Memory B cell (primary cell): ENCODE data around the gene MAS1L.

Experiments
- ATAC-seq: fragments of 150-1000 bp; cut with Tn5 transposase; 2 replicates; pipeline ENCODE4 v1.10.0; 2021; ENCODE audit warnings: low read depth, mild to moderate bottlenecking, moderate library complexity
- DNase-seq, 2 donors: peaks; one replicate each; pipeline ENCODE4 v3.0.0; 2022; ENCODE audit warnings: low spot score in 2 of 2
- H3K27ac Mint-ChIP-seq: one replicate; pipeline ENCODE4 v1.8.0; 2022; ENCODE audit warnings: mild to moderate bottlenecking, moderate library complexity, mixed read lengths
- H3K27me3 Mint-ChIP-seq: one replicate; pipeline ENCODE4 v1.8.0; 2022; ENCODE audit warnings: mixed read lengths
- H3K36me3 Mint-ChIP-seq: one replicate; pipeline ENCODE4 v1.8.0; 2022; ENCODE audit warnings: mild to moderate bottlenecking, mixed read lengths
- H3K4me1 Mint-ChIP-seq: one replicate; pipeline ENCODE4 v1.8.0; 2022; ENCODE audit warnings: mixed read lengths
- H3K4me3 Mint-ChIP-seq: one replicate; pipeline ENCODE4 v1.8.0; 2022; ENCODE audit warnings: mild to moderate bottlenecking, moderate library complexity, mixed read lengths
- H3K9me3 Mint-ChIP-seq: one replicate; pipeline ENCODE4 v1.8.0; 2022; ENCODE audit warnings: mixed read lengths

Gene MAS1L

DNA sequence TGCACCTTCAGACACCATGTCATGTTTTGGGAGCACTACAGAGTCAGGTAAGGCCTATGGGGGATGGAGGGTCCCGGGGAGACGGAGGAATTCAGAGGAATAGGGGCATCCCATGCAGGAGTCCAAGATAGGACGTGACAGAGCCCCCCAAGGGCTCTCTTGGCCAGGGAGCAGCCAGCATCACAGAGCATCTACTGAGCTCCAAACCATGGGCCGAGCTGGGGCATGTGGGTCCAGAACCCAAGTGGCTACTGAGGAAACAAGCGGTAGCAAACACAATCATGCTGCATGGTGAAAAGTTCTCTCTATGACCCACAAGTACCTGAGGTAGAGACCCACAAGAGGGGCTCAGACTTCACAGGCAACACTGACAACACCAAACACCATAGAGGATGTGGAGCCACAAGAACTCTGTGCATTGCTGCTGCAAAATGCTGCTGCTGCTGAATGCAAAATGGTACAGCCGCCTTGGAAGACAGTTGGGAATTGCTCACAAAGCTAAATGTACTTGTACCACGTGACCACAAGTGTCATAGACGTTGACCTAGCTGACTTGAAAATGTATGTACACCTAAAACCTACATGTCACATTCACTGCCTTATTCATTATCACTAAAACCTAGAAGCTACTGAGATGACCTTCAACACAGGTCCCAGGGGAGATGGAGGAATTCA lies 33.4 kb upstream of the MAS1L start:
- DNase-seq (no peak), ATAC-seq (no peak)
- Mint-ChIP-seq H3K4me3 (no peak overlapping the region), H3K27me3 (peaks cover 9% of the 10 kb centered on the region), H3K36me3 (no peaks in the 10 kb centered on the region), H3K9me3 (peaks cover 1% of the 10 kb centered on the region), H3K4me1 (no peaks in the 10 kb centered on the region), H3K27ac (no peak overlapping the region)

DNA sequence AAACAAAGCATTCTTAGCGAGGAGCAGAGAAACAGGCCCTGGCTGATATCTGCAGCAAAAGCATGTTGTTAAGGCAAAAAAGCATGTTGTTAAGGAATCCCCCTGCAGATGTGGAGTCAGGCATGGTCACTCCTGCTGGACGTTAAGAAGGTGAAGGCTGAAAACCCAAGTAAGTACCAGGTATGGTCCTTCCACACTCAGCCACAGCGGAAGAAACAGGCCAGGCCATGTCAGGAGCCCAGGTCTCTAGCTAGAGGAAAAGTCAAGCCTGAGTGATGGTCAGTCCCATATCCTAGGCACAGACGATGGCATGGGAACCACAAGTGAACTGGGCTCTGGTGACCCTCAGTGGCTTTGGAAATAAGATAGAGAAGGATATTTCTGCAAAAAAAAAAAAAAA lies 32.5 kb upstream of the MAS1L start:
- DNase-seq (no peak), ATAC-seq (no peak)
- Mint-ChIP-seq H3K4me1 (no peaks in the 10 kb centered on the region), H3K9me3 (peaks cover 1% of the 10 kb centered on the region), H3K36me3 (no peaks in the 10 kb centered on the region), H3K27ac (no peak overlapping the region), H3K4me3 (no peak overlapping the region), H3K27me3 (peaks cover 9% of the 10 kb centered on the region)

DNA sequence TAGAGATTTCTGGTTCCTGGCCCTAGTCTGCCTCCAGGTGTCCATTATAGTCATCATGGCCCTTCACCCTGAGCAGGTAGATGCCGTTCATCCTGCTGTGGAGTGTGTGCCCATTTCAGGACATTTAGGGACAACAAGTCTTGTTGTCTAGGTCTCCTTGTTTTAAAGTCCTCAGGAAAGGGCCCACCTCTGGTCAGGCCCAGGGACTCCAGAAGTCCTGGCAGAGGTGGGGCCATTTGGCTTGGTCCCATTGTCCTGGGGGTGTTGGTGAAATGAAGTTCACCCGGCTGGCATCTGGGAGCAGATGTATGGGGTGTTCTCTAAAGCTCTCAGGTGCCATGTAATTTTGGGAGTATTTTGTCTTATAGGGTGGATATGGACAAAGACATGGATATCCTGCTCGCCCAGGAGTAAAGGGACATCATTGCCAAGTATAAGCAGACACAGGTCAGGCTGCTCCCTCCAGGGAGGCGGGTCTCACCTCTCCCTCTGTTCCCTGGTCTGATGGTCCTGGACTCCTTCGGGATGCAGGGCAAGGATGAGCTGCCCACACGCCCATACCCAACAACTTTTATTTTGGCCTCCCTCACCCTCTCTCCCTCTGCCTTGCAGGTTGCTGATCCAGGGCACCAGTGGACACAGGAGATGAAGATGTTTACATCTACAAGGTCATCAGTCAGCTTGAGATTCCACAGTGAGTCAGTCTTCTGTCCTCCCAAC lies 31.7 kb upstream of the MAS1L start:
- H3K36me3 Mint-ChIP-seq = no peaks in the 10 kb centered on the region
- no peak overlapping the region for H3K4me3 Mint-ChIP-seq
- H3K4me1 Mint-ChIP-seq = no peaks in the 10 kb centered on the region
- H3K27me3 Mint-ChIP-seq = peaks cover 13% of the 10 kb centered on the region
- H3K27ac Mint-ChIP-seq = no peak overlapping the region
- DNase-seq = no peak
- H3K9me3 Mint-ChIP-seq = peaks cover 1% of the 10 kb centered on the region
- ATAC-seq = no peak

DNA sequence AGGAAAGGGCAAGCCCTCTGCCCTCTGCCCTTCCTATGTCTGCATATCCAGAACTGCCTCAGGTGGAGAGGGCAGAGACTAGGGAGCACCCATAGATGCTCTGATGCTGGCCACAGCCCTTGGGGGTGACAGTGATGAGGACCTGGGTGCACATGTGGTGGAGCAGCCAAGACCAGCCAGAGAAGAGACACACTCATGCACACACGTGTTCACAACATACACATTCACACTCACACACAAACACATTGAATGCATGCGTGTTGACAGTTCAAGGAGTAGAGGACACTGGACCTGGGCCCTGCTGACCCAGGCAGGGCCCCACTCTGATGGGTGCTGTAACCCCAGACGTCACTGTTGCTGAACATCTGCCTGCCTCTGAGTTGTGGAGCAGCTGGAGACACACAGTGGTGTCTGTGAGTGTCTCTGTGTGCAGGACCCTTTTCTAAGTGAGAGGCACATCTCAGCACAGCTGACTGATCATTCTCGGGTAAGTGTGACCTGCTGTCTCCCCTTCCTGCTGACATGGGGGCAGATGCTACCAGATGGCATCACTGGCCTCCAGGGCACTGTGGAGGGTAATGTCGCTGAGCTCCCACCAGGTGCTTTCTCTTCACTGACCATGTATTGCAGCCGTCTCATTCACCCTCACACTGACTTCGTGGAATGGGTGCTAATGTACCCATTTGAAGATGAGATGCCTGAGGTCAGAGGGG lies 30.1 kb upstream of the MAS1L start:
- no peaks in the 10 kb centered on the region for H3K36me3 Mint-ChIP-seq
- H3K27me3 Mint-ChIP-seq = peaks cover 12% of the 10 kb centered on the region
- no peak overlapping the region for H3K4me3 Mint-ChIP-seq
- peaks cover 3% of the 10 kb centered on the region for H3K9me3 Mint-ChIP-seq
- no peak overlapping the region for H3K27ac Mint-ChIP-seq
- DNase-seq (no peak), ATAC-seq (no peak)
- H3K4me1 Mint-ChIP-seq = no peaks in the 10 kb centered on the region

DNA sequence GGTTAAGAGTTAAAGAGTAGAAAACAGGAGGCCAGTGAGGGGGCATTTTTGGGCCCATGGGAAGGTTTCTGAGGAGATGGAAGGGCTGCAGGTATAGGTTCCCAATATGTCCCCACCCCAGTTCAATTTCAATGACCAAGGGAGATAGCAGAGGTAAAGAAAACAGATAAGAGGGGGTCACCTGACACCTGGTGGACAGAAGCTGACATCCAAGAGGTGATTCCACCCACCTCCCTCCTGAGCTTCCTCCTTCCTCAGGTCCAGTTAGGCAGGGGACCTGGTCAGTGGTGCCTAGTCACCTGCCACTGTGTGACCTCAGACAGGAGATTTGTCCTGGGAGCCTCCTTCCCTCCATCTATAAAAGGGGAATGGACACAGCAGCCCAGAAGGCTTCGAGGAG lies 29.5 kb upstream of the MAS1L start:
- Mint-ChIP-seq H3K4me3 (no peak overlapping the region), H3K27me3 (peaks cover 12% of the 10 kb centered on the region), H3K27ac (no peak overlapping the region), H3K9me3 (peaks cover 1% of the 10 kb centered on the region), H3K4me1 (no peaks in the 10 kb centered on the region), H3K36me3 (no peaks in the 10 kb centered on the region)
- no peak for DNase-seq
- no peak for ATAC-seq

DNA sequence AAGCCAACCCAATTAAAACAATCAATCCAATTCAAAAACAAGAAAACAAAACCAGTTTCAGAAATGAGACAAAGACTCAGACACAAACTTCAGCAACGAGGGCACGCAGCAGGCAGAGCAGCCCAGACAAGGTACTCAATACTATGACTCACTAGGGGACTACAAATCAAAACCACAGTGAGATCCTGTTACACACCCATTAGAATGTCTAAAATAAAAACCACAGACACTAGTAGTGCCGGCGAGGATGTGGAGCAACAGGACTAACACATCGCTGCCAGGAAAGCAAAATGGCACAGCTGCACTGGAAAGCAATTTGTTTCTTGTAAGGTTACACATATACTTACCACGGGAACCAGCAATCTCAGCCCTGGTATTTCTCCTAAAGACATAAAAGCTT lies 28.4 kb upstream of the MAS1L start:
- H3K9me3 Mint-ChIP-seq = peaks cover 1% of the 10 kb centered on the region
- no peak overlapping the region for H3K27ac Mint-ChIP-seq
- H3K27me3 Mint-ChIP-seq = peaks cover 9% of the 10 kb centered on the region
- H3K36me3 Mint-ChIP-seq = no peaks in the 10 kb centered on the region
- no peak for ATAC-seq
- no peak overlapping the region for H3K4me3 Mint-ChIP-seq
- no peak for DNase-seq
- no peaks in the 10 kb centered on the region for H3K4me1 Mint-ChIP-seq

DNA sequence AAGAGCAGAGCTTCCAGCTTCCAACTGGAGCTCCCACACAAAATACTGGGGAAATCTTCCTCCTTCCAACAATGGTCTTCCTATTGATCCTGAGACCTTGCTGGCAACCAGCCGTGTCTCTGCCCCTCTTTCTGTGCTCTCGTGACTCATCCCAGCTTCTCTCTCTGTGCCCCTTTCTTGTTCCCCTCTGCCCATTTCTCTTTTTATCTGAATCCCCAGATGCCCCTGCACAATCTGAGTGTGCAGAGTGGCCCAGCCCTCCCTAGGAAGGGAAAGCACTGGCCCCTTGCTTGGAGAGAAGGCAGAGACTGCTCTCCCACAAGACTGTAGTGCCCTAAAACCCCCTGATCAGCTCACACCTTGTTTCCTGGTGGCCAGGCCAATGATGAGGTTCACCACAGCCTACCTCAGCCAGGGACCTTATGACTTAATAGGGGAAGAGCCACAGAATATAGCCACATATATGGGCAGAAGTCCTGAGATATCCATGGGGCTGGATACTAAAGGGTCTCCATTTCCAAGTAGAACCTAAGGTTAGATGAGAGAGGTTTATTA lies 23.1 kb upstream of the MAS1L start:
- no peak overlapping the region for H3K4me3 Mint-ChIP-seq
- H3K36me3 Mint-ChIP-seq = no peaks in the 10 kb centered on the region
- DNase-seq (no peak), ATAC-seq (no peak)
- no peak overlapping the region for H3K27ac Mint-ChIP-seq
- peaks cover 1% of the 10 kb centered on the region for H3K9me3 Mint-ChIP-seq
- peaks cover 12% of the 10 kb centered on the region for H3K27me3 Mint-ChIP-seq
- no peaks in the 10 kb centered on the region for H3K4me1 Mint-ChIP-seq

DNA sequence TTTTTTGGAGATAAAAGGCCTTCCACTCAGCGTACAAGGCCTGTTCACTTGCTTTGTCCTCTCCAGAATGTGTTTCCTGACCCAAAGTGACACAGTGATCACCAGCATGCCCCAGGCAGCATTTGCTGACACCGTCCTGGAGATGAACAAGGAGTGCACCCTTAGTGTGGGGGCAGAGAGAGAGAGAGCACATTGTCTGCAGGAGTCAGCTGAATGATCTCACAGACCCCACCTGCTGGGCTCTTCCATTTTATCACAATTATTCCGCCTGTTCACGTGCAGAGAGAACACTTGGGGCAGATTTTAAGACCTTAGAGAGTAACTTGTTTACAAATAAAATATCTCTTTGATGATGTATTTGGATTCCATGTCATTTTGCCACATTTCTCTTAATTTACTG lies 22.4 kb upstream of the MAS1L start:
- DNase-seq (no peak), ATAC-seq (no peak)
- Mint-ChIP-seq H3K4me3 (no peak overlapping the region), H3K9me3 (peaks cover 1% of the 10 kb centered on the region), H3K27ac (no peak overlapping the region), H3K4me1 (no peaks in the 10 kb centered on the region), H3K27me3 (peaks cover 12% of the 10 kb centered on the region), H3K36me3 (no peaks in the 10 kb centered on the region)

DNA sequence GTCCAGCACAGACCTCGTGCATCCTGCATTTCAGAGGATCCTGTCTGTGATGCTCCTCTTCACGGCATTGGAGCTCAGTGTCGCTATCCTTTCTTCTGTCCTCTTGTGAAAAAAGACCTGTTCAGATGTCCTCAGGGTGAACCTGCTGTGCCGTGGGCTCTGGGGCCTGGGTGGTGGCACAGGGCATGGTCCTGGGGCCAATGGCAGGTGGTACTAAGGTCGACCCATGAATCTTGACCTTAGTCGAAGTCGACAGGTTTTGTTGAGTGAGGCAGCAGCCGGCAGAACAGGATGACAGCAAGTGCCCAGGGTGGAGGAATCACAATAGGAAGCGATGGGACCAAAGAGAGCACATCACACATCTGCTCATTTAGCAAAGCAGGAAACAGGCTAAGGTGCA lies 22.0 kb upstream of the MAS1L start:
- H3K27ac Mint-ChIP-seq = no peak overlapping the region
- H3K4me3 Mint-ChIP-seq = no peak overlapping the region
- ATAC-seq = no peak

DNA sequence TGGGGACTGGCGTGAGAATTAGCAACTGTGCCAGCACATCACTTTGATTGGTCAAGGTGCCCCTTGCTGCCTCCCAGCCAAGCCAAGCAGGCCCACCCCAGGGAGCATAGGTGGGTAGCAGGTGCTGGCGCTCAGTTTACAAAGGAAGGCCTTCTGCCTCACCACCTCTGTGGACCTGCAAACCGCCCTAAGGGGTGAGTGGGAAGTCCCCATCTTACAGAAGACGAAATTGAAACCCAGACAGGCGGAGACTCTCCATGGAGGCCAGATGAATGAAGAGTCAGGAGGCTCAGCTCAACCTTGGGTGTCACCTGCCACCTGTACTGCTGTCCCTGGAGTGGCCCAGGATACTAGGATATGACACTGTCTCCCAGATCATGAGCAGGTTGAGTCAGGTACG lies 21.5 kb upstream of the MAS1L start:
- Mint-ChIP-seq H3K4me1 (no peaks in the 10 kb centered on the region), H3K4me3 (no peak overlapping the region), H3K9me3 (peaks cover 1% of the 10 kb centered on the region), H3K27ac (no peak overlapping the region), H3K36me3 (no peaks in the 10 kb centered on the region), H3K27me3 (peaks cover 6% of the 10 kb centered on the region)
- DNase-seq (no peak), ATAC-seq (peak; percentile 41)

More for the DNA sequence above, 22.0 kb upstream of the MAS1L start:
- no peaks in the 10 kb centered on the region for H3K4me1 Mint-ChIP-seq
- H3K27me3 Mint-ChIP-seq = peaks cover 9% of the 10 kb centered on the region
- no peak for DNase-seq
- no peaks in the 10 kb centered on the region for H3K36me3 Mint-ChIP-seq
- peaks cover 1% of the 10 kb centered on the region for H3K9me3 Mint-ChIP-seq

DNA sequence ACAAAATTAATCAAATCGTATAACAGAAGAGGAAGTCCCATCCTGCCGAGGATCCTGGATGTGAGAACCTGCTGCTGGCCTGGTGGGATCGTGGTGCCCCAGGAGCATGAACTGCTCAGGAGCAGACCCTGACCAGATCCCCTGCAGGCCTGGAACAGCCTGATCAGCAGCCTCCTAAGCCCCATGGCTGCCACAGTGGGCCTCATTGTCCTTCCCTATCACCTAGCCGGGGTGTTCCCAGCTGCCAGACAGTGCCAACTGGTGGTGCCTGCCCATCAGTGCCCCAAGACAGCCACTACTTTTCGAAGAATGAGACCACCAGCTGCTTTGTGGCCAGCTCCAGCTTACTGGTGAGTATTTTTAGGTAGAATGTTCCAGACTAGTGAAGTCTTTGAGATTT lies 19.6 kb upstream of the MAS1L start:
- no peaks in the 10 kb centered on the region for H3K9me3 Mint-ChIP-seq
- H3K4me3 Mint-ChIP-seq = no peak overlapping the region
- peaks cover 11% of the 10 kb centered on the region for H3K27me3 Mint-ChIP-seq
- no peaks in the 10 kb centered on the region for H3K4me1 Mint-ChIP-seq
- DNase-seq (peak in 1 of 2 donors; percentile 9), ATAC-seq (no peak)
- no peak overlapping the region for H3K27ac Mint-ChIP-seq
- no peaks in the 10 kb centered on the region for H3K36me3 Mint-ChIP-seq

DNA sequence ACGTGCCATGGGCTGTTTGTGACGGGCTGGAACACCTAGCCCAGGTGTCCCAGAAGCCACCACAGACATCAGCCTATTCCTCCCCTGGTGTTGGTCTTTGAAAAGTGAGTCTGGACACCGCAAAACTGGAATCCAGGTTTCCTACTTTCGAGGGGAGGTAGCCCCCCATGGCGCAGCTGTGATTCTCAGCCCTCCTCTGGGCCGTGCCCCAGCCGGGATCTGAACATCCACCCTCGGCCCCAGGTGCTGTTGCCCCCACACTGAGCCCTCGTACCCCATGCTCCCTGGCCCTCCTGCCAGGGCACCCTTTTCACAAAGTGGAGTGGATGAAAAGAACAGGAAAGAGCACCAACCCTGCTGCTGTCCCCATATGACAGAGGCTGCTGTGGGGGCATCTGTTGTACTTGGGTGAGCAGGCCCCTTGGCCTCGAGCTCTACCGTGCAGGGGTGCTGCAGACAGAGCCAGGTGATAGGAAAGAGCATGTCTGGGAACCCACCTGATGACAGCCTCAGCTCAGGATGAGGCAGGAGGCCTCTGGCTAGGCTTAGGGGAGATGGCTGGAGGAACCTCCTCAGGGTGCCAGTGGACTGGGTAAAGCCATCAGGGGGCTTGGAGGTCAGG lies 18.8 kb upstream of the MAS1L start:
- Mint-ChIP-seq H3K4me1 (no peaks in the 10 kb centered on the region), H3K27ac (no peak overlapping the region), H3K36me3 (no peaks in the 10 kb centered on the region), H3K9me3 (no peaks in the 10 kb centered on the region), H3K27me3 (peaks cover 11% of the 10 kb centered on the region), H3K4me3 (no peak overlapping the region)
- no peak for ATAC-seq
- DNase-seq = peak in 1 of 2 donors; percentile 7

DNA sequence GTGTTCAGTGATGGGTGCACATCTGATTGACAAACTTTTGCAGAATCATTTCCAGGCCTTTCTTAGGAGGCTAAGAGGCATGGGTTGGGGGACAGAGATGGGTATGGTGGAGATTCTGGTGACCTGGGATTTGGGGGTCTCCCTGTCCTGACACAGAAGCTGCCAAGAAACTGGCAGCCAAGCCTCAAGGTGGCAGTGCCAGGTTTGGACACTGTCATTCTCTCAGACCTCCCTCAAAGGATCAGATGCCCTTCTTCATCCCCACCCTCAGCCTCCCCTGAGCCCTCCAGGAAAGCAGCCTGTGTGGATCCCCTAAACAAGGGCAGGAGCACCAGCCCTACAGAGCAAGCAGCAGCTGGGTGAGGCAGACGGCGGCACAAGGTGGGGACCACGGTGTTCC lies 18.1 kb upstream of the MAS1L start:
- H3K4me1 Mint-ChIP-seq = no peaks in the 10 kb centered on the region
- H3K27me3 Mint-ChIP-seq = peaks cover 11% of the 10 kb centered on the region
- H3K36me3 Mint-ChIP-seq = no peaks in the 10 kb centered on the region

DNA sequence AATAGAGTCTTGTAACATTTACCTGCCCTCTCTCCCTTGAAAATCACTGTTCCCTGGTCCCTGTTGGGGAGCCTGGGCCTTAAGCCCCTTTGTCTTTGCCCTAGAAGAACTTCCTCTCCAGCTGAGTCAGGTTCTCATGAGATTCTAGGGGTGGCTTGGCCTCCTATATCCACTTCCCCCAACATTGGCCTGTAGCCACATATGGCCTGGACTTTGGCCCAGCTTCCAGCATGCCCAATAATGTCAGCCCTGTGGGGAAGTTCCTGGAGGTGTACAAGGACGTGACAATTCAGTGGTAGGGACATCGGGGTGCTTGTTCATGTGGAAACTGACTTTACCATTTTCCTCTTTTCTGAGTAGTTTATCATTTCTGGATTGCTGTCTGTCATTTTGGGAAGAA lies 17.2 kb upstream of the MAS1L start:
- no peak overlapping the region for H3K27ac Mint-ChIP-seq
- H3K4me3 Mint-ChIP-seq = no peak overlapping the region
- DNase-seq (peak in 1 of 2 donors; percentile 1), ATAC-seq (no peak)
- no peaks in the 10 kb centered on the region for H3K36me3 Mint-ChIP-seq
- no peaks in the 10 kb centered on the region for H3K9me3 Mint-ChIP-seq
- no peaks in the 10 kb centered on the region for H3K4me1 Mint-ChIP-seq
- peaks cover 13% of the 10 kb centered on the region for H3K27me3 Mint-ChIP-seq

More for the DNA sequence above, 18.1 kb upstream of the MAS1L start:
- Mint-ChIP-seq H3K4me3 (no peak overlapping the region), H3K9me3 (no peaks in the 10 kb centered on the region), H3K27ac (no peak overlapping the region)
- ATAC-seq = no peak
- DNase-seq = no peak
